Sigmoid colon (tissue), 7 donors: ENCODE results near the gene SLC25A1. TPM values are rescaled to one million over a fixed set of nuclear protein-coding genes. Genes with fewer than 3 reads are reported as not detected.

Experiments used
- DNase-seq: peaks from one replicate; pipeline ENCODE4 v3.0.0-alpha.2; 2019
- H3K27ac ChIP-seq, 4 donors: fragments of 200-600 bp; sonication (generic); one replicate each; pipeline ENCODE4 v1.5.1; 2016 to 2019; ENCODE audit warnings: mild to moderate bottlenecking in 1 of 4
- H3K27me3 ChIP-seq, 3 donors: fragments of 200-600 bp; sonication (generic); one replicate each; pipeline ENCODE4 v1.5.1; 2019; ENCODE audit warnings: mild to moderate bottlenecking in 1 of 3
- H3K36me3 ChIP-seq, 4 donors: fragments of 200-600 bp; sonication (generic); one replicate each; pipeline ENCODE4 v1.5.1; 2016 to 2019
- H3K4me1 ChIP-seq, 4 donors: fragments of 200-600 bp; sonication (generic); one replicate each; pipeline ENCODE4 v1.5.1; 2017 to 2019
- H3K4me3 ChIP-seq, 4 donors: fragments of 200-600 bp; sonication (generic); one replicate each; pipeline ENCODE4 v1.5.1; 2017 to 2019; ENCODE audit warnings: mild to moderate bottlenecking in 2 of 4, moderate library complexity in 1 of 4
- H3K9me3 ChIP-seq, 4 donors: fragments of 200-600 bp in 3 of 4; sonication (generic) in 3 of 4; one replicate each; pipeline versions ENCODE4 v1.5.1 to v1.6.1; 2013 to 2019
- EP300 ChIP-seq, 4 donors: sonication (generic); formaldehyde crosslinking; IDR thresholded peaks; one replicate each; pipeline ENCODE4 v1.6.1; 2017; ENCODE audit warnings: antibody characterized with exemption in 4 of 4
- POLR2A ChIP-seq, 2 donors: fragments of 450-650 bp; IDR thresholded peaks; one replicate each; pipeline ENCODE4 v1.6.1; 2016; ENCODE audit warnings: antibody characterized with exemption in 2 of 2, mild to moderate bottlenecking in 2 of 2, moderate library complexity in 2 of 2
- POLR2AphosphoS5 ChIP-seq, 4 donors: sonication (generic); formaldehyde crosslinking; IDR thresholded peaks; one replicate each; pipeline ENCODE4 v1.6.1; 2017; ENCODE audit warnings: antibody characterized with exemption in 4 of 4
- WGBS, 2 donors: extraction: QIAGEN DNeasy Blood & Tissue Kit; methylation state at CpG; one replicate each; pipeline ENCODE4 v1.1.7; 2013; 5-methylcytosine and 5-hydroxymethylcytosine counted together
- intact Hi-C: fragments of 100-400 bp; cut with DNase I; formaldehyde crosslinking; loops from one replicate; pipeline ENCODE4 v1.15.1; 2023
- polyA plus RNA-seq, 3 donors: library from polyadenylated mRNA; stranded (reverse); fragments of 200-250 nt; gene quantifications; one replicate each; pipeline ENCODE4 v1.2.3, GENCODE V29; 2013
- total RNA-seq, 4 donors: library from RNA; depleted of rRNA; stranded (reverse); fragments of >200 nt; gene quantifications; one replicate each; pipeline ENCODE4 v1.1.0, GENCODE V29; 2016
- TF ChIP-seq, protein P1 (sequence below), 4 experiments: fragments of 450-650 bp in 3 of 4; fragments of 200-600 bp in 1 of 4; IDR thresholded peaks; one replicate each; pipeline ENCODE4 v1.5.1; 2016 to 2019; ENCODE audit warnings: antibody characterized with exemption in 4 of 4, mild to moderate bottlenecking in 3 of 4, moderate library complexity in 2 of 4
- donor health status: healthy with polysubstance abuse.
- donor health status: Bipolar disorder and iron deficiency.
- donor health status: healthy.

Gene SLC25A1
- total and polyA plus RNA-seq, 7 donors, result 28.2 to 146 (median 45.3) TPM

GRCh38 chr22:19176175-19176643 is 2.3 kb downstream of the SLC25A1 start:
- Histone ChIP-seq H3K27ac (no peak overlapping the region), H3K9me3 (no peaks in the 10 kb centered on the region), H3K4me1 (peaks cover 0 to 64% (median 52%) of the 10 kb centered on the region in 4 donors), H3K36me3 (no peaks in the 10 kb centered on the region), H3K27me3 (no peaks in the 10 kb centered on the region), H3K4me3 (no peak overlapping the region)
- TF ChIP-seq POLR2A (IDR thresholded peaks at IDR 0.05), result no peak
- no peak for TF ChIP-seq POLR2AphosphoS5 (IDR thresholded peaks at IDR 0.05)
- no peak for TF ChIP-seq EP300 (IDR thresholded peaks at IDR 0.05)
- TF ChIP-seq, protein P1, sequence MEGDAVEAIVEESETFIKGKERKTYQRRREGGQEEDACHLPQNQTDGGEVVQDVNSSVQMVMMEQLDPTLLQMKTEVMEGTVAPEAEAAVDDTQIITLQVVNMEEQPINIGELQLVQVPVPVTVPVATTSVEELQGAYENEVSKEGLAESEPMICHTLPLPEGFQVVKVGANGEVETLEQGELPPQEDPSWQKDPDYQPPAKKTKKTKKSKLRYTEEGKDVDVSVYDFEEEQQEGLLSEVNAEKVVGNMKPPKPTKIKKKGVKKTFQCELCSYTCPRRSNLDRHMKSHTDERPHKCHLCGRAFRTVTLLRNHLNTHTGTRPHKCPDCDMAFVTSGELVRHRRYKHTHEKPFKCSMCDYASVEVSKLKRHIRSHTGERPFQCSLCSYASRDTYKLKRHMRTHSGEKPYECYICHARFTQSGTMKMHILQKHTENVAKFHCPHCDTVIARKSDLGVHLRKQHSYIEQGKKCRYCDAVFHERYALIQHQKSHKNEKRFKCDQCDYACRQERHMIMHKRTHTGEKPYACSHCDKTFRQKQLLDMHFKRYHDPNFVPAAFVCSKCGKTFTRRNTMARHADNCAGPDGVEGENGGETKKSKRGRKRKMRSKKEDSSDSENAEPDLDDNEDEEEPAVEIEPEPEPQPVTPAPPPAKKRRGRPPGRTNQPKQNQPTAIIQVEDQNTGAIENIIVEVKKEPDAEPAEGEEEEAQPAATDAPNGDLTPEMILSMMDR (IDR thresholded peaks at IDR 0.05), result no peak
- no peak for DNase-seq
- intact Hi-C loops, result loop anchor here (5.0 kb wide), 2 partner anchors 256 to 271 kb away; partner anchors contain the start of genes C22orf39, HIRA and MRPL40
- WGBS, 2 donors, result 75 to 78% methylated on average over 12 of the region's 12 CpGs

GRCh38 chr22:19175602-19176174 is 2.8 kb downstream of the SLC25A1 start:
- H3K4me1 ChIP-seq, result peaks cover 0 to 68% (median 55%) of the 10 kb centered on the region in 4 donors
- H3K27ac ChIP-seq, result no peak overlapping the region
- TF ChIP-seq EP300 (IDR thresholded peaks at IDR 0.05), result no peak
- TF ChIP-seq POLR2AphosphoS5 (IDR thresholded peaks at IDR 0.05), result no peak
- TF ChIP-seq, protein P1 (IDR thresholded peaks at IDR 0.05), result no peak
- TF ChIP-seq POLR2A (IDR thresholded peaks at IDR 0.05), result no peak
- no peaks in the 10 kb centered on the region for H3K27me3 ChIP-seq
- no peak overlapping the region for H3K4me3 ChIP-seq
- no peak for DNase-seq
- 74 to 79% methylated on average over 21 of the region's 21 CpGs for WGBS, 2 donors
- no peaks in the 10 kb centered on the region for H3K36me3 ChIP-seq
- intact Hi-C loops, result loop anchor here (5.0 kb wide), 2 partner anchors 257 to 272 kb away; partner anchors contain the start of genes C22orf39, HIRA and MRPL40
- no peaks in the 10 kb centered on the region for H3K9me3 ChIP-seq

- no peak for TF ChIP-seq POLR2AphosphoS5 (IDR thresholded peaks at IDR 0.05)
- TF ChIP-seq, protein P1 (IDR thresholded peaks at IDR 0.05), result no peak
- no peak for TF ChIP-seq EP300 (IDR thresholded peaks at IDR 0.05)
- no peak for TF ChIP-seq POLR2A (IDR thresholded peaks at IDR 0.05)
- no peak overlapping the region for H3K4me3 ChIP-seq
- H3K4me1 ChIP-seq, result peaks cover 0 to 73% (median 60%) of the 10 kb centered on the region in 4 donors
- H3K27me3 ChIP-seq, result no peaks in the 10 kb centered on the region
- H3K9me3 ChIP-seq, result no peaks in the 10 kb centered on the region
- no peak for DNase-seq
- H3K36me3 ChIP-seq, result no peaks in the 10 kb centered on the region
- WGBS, 2 donors, result 68 to 81% methylated on average over 7 of the region's 7 CpGs
- H3K27ac ChIP-seq, result no peak overlapping the region
- intact Hi-C loops, result loop anchor here (5.0 kb wide), 2 partner anchors 257 to 272 kb away; partner anchors contain the start of genes C22orf39, HIRA and MRPL40
Observed at GRCh38 chr22:19175026-19175601, 3.4 kb downstream of the SLC25A1 start.

DNA sequence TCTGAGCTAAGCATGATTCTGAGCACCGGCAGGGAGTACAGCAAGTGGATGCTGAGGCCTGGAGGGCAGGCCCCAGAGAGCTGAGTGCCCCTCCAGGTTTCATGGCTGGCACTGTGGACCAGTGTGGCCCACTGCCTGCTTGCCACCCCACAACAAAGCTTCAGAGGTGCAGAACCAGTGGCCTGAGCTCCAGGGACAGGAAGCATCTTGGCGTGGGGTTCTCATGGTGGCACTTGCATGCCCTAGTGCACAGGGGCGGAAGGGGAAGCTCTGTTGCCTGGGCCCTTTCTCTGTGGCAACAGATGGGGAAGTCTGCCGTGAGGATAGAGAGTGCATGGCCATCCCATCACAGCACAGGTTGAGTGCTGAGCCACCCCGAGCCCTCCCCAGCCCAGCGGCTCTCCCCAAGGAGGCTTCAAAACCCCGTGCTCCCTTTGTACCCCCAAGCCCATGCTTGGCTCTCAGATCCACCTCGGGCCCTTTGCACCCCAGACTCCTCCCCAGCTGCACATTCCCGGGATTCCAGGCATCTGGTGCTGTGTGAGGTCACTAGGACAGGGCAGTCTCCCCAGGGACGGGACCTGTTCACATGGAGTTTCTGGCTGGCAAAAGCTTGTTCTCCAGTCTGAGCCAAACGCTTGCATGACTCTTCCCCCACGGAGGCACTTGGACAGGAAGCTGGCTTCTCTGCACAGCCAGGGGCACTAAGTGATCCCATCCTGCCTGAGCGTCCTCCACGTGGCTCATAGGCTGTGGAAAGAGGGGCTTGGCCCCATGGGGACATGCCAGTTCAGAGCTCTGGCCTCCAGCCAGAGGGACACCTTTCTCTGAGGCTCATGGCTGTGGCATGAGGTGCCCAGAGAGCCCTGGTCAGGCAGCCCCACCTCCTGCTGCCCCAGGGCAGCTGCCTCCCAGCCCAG is 4.2 kb downstream of the SLC25A1 start:
- DNase-seq, result peak; percentile 73
- Histone ChIP-seq H3K27me3 (peaks cover 2 to 4% (median 3%) of the 10 kb centered on the region in 3 donors), H3K4me3 (no peak overlapping the region), H3K36me3 (no peaks in the 10 kb centered on the region), H3K27ac (no peak overlapping the region), H3K9me3 (no peaks in the 10 kb centered on the region), H3K4me1 (peaks cover 0 to 75% (median 64%) of the 10 kb centered on the region in 4 donors)
- intact Hi-C loops, result loop anchor here (5.0 kb wide), 2 partner anchors 258 to 273 kb away; partner anchors contain the start of genes C22orf39, HIRA and MRPL40
- TF ChIP-seq, protein P1 (IDR thresholded peaks at IDR 0.05), result no peak
- TF ChIP-seq POLR2A (IDR thresholded peaks at IDR 0.05), result no peak
- no peak for TF ChIP-seq POLR2AphosphoS5 (IDR thresholded peaks at IDR 0.05)
- no peak for TF ChIP-seq EP300 (IDR thresholded peaks at IDR 0.05)
- 52 to 62% methylated on average over 14 of the region's 14 CpGs for WGBS, 2 donors
